PC-3 (cell line): ENCODE measurements around the gene LIN7B.

Source experiments
- EZH2 ChIP-seq: fragments of 300-600 bp; sonication (generic); IDR thresholded peaks from one replicate; pipeline ENCODE4 v1.6.1; 2017; ENCODE audit warnings: antibody characterized with exemption, mild to moderate bottlenecking, low read length; ENCODE audit not compliant: unreplicated experiment
- EZH2phosphoT487 ChIP-seq: fragments of 300-600 bp; sonication (generic); IDR thresholded peaks from 2 replicates; pipeline ENCODE4 v1.6.1; 2018; ENCODE audit warnings: mild to moderate bottlenecking, antibody characterized with exemption, low read length, borderline replicate concordance
- TF ChIP-seq, protein P1 (sequence below): fragments of 300-600 bp; sonication (generic); conservative IDR thresholded peaks from 2 replicates; pipeline ENCODE4 v1.5.1; 2017; ENCODE audit warnings: antibody characterized with exemption, low read depth, mild to moderate bottlenecking, low read length

GRCh38 chr19:49085020-49085867 lies 28.9 kb upstream of the LIN7B start, which contains the start of gene SNRNP70:
- TF ChIP-seq, protein P1, sequence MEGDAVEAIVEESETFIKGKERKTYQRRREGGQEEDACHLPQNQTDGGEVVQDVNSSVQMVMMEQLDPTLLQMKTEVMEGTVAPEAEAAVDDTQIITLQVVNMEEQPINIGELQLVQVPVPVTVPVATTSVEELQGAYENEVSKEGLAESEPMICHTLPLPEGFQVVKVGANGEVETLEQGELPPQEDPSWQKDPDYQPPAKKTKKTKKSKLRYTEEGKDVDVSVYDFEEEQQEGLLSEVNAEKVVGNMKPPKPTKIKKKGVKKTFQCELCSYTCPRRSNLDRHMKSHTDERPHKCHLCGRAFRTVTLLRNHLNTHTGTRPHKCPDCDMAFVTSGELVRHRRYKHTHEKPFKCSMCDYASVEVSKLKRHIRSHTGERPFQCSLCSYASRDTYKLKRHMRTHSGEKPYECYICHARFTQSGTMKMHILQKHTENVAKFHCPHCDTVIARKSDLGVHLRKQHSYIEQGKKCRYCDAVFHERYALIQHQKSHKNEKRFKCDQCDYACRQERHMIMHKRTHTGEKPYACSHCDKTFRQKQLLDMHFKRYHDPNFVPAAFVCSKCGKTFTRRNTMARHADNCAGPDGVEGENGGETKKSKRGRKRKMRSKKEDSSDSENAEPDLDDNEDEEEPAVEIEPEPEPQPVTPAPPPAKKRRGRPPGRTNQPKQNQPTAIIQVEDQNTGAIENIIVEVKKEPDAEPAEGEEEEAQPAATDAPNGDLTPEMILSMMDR, result no peak
- TF ChIP-seq EZH2phosphoT487 (no peak), EZH2 (no peak)
